IMR-90 (cell line): ENCODE results near the gene OR51E1. TPM values are rescaled to one million over a fixed set of nuclear protein-coding genes. Genes with fewer than 3 reads are reported as not detected.
A peak's percentile ranks its signal among the peaks of the same experiment; 100 is the strongest.

Experiments
- ATAC-seq: fragments of 200-7000 bp; cut with Tn5 transposase; 2 replicates; pipeline ENCODE4 v1.9.1; 2020; ENCODE audit warnings: low read depth, mild to moderate bottlenecking, moderate library complexity
- BruUV-seq: library from RNA; stranded (reverse); fragments of 400-500 nt; replicated peaks from 2 replicates; lab custom pipeline; 2021; lab: Mats Ljungman, UMichigan
- CTCF ChIA-PET: fragments of 300-600 bp; formaldehyde crosslinking; extraction: SDS; loops from one replicate; lab custom pipeline; 2021; ENCODE audit warnings: antibody characterized with exemption; lab: Yijun Ruan, JAX
- POLR2A ChIA-PET: fragments of 300-600 bp; sonication (Branson Sonifier 250); formaldehyde crosslinking; loops from one replicate; lab custom pipeline; 2022; ENCODE audit warnings: antibody characterized with exemption; ENCODE audit not compliant: unreplicated experiment; lab: Charles Lee
- DNase-seq: peaks from one replicate; pipeline ENCODE4 v3.0.0; 2013
- H2AFZ ChIP-seq: replicated peaks from 2 replicates; pipeline ENCODE3; 2013; ENCODE audit warnings: low read length, mild to moderate bottlenecking; ENCODE audit not compliant: poor library complexity
- H2AK5ac ChIP-seq: 2 replicates; pipeline ENCODE4 v1.6.1; 2013; ENCODE audit warnings: low read depth, low read length, inconsistent platforms
- H2AK9ac ChIP-seq: replicated peaks from 2 replicates; pipeline ENCODE3; 2013; ENCODE audit warnings: mild to moderate bottlenecking, low read depth, low read length, moderate library complexity; ENCODE audit not compliant: poor library complexity
- H2BK120ac ChIP-seq: 2 replicates; pipeline ENCODE4 v1.6.1; 2013; ENCODE audit warnings: low read depth, low read length, inconsistent platforms
- H2BK15ac ChIP-seq: 3 replicates; pipeline ENCODE4 v1.6.1; 2013; ENCODE audit warnings: low read depth, low read length, inconsistent platforms
- H2BK20ac ChIP-seq: 2 replicates; pipeline ENCODE4 v1.6.1; 2013; ENCODE audit warnings: low read depth, mild to moderate bottlenecking, inconsistent platforms, low read length, moderate library complexity
- H2BK5ac ChIP-seq: 2 replicates; pipeline ENCODE4 v1.6.1; 2013; ENCODE audit warnings: mild to moderate bottlenecking, low read depth, low read length, inconsistent platforms; ENCODE audit not compliant: poor library complexity, severe bottlenecking
- H3K14ac ChIP-seq: replicated peaks from 2 replicates; pipeline ENCODE4 v1.6.1; 2013; ENCODE audit warnings: low read depth, low read length, inconsistent platforms
- H3K18ac ChIP-seq: 2 replicates; pipeline ENCODE4 v1.6.1; 2013; ENCODE audit warnings: low read depth, low read length, control low read depth
- H3K23ac ChIP-seq: 2 replicates; pipeline ENCODE4 v1.6.1; 2013; ENCODE audit warnings: low read depth, low read length, inconsistent platforms
- H3K27ac ChIP-seq: 2 replicates; pipeline ENCODE4 v1.5.1; 2013; ENCODE audit warnings: mild to moderate bottlenecking, control low read depth, low read length; ENCODE audit not compliant: insufficient read depth
- H3K27me3 ChIP-seq: 2 replicates; pipeline ENCODE4 v1.6.1; 2013; ENCODE audit warnings: low read length; ENCODE audit not compliant: control insufficient read depth, insufficient read depth
- H3K36me3 ChIP-seq: 2 replicates; pipeline ENCODE4 v1.6.1; 2013; ENCODE audit warnings: low read length, mixed read lengths; ENCODE audit not compliant: control insufficient read depth, insufficient read depth
- H3K4ac ChIP-seq: 2 replicates; pipeline ENCODE4 v1.6.1; 2013; ENCODE audit warnings: low read depth, low read length, inconsistent platforms
- H3K4me1 ChIP-seq: 2 replicates; pipeline ENCODE4 v1.6.1; 2013; ENCODE audit warnings: low read length, mixed read lengths; ENCODE audit not compliant: control insufficient read depth, insufficient read depth
- H3K4me2 ChIP-seq: 2 replicates; pipeline ENCODE4 v1.6.1; 2013; ENCODE audit warnings: low read depth, mild to moderate bottlenecking, control low read depth, low read length, moderate library complexity
- H3K4me3 ChIP-seq: 2 replicates; pipeline ENCODE4 v1.5.1; 2013; ENCODE audit warnings: low read depth, mild to moderate bottlenecking, control low read depth, low read length, moderate library complexity; ENCODE audit not compliant: insufficient read depth
- H3K56ac ChIP-seq: 2 replicates; pipeline ENCODE4 v1.6.1; 2013; ENCODE audit warnings: low read length, inconsistent platforms; ENCODE audit not compliant: insufficient read depth; ENCODE audit errors: extremely low read depth
- H3K79me1 ChIP-seq, 2 experiments: 2 replicates each; pipeline ENCODE4 v1.6.1; 2013; ENCODE audit warnings: low read length in 2 of 2, inconsistent platforms in 1 of 2, low read depth in 1 of 2
- H3K9ac ChIP-seq: 2 replicates; pipeline ENCODE4 v1.6.1; 2013; ENCODE audit warnings: low read depth, low read length, control low read depth
- H3K9me1 ChIP-seq: 2 replicates; pipeline ENCODE4 v1.6.1; 2013; ENCODE audit warnings: low read length, inconsistent platforms; ENCODE audit not compliant: insufficient read depth
- H3K9me3 ChIP-seq: 2 replicates; pipeline ENCODE4 v1.6.1; 2013; ENCODE audit warnings: low read length; ENCODE audit not compliant: control insufficient read depth, insufficient read depth
- H4K20me1 ChIP-seq: 2 replicates; pipeline ENCODE4 v1.6.1; 2013; ENCODE audit warnings: low read length, inconsistent platforms; ENCODE audit not compliant: insufficient read depth
- H4K5ac ChIP-seq: 2 replicates; pipeline ENCODE4 v1.6.1; 2013; ENCODE audit warnings: mild to moderate bottlenecking, low read depth, low read length, control low read depth
- H4K8ac ChIP-seq, 2 experiments: 2 replicates each; pipeline ENCODE4 v1.6.1; 2013; ENCODE audit warnings: low read depth in 2 of 2, low read length in 2 of 2, control low read depth in 1 of 2, inconsistent platforms in 1 of 2
- H4K91ac ChIP-seq: 2 replicates; pipeline ENCODE4 v1.6.1; 2013; ENCODE audit warnings: low read depth, low read length, inconsistent platforms; ENCODE audit not compliant: insufficient read depth
- BHLHE40 ChIP-seq: fragments of 150-350 bp; IDR thresholded peaks from 2 replicates; pipeline ENCODE4 v1.6.1; 2016; ENCODE audit warnings: mild to moderate bottlenecking, low read depth, low read length
- CHD1 ChIP-seq: IDR thresholded peaks from 2 replicates; pipeline ENCODE4 v1.6.1; 2012; ENCODE audit warnings: low read depth, low read length, improper control_type of control experiment
- CTCF ChIP-seq: conservative IDR thresholded peaks from 2 replicates; pipeline ENCODE4 v1.5.1; 2012; ENCODE audit warnings: mild to moderate bottlenecking, low read depth, low read length, improper control_type of control experiment
- MAFK ChIP-seq: IDR thresholded peaks from 2 replicates; pipeline ENCODE4 v1.6.1; 2012; ENCODE audit warnings: low read depth, low read length, improper control_type of control experiment
- MXI1 ChIP-seq: IDR thresholded peaks from 2 replicates; pipeline ENCODE4 v1.6.1; 2012; ENCODE audit warnings: low read depth, mild to moderate bottlenecking, low read length, moderate library complexity, borderline replicate concordance
- NFE2L2 ChIP-seq: fragments of 150-350 bp; IDR thresholded peaks from 2 replicates; pipeline ENCODE4 v1.6.1; 2016; ENCODE audit warnings: low read depth, mild to moderate bottlenecking, low read length
- POLR2A ChIP-seq: IDR thresholded peaks from 2 replicates; pipeline ENCODE4 v1.6.1; 2012; ENCODE audit warnings: mild to moderate bottlenecking, low read depth, low read length
- RAD21 ChIP-seq: IDR thresholded peaks from 2 replicates; pipeline ENCODE4 v1.6.1; 2012; ENCODE audit warnings: low read length, improper control_type of control experiment
- RFX5 ChIP-seq: IDR thresholded peaks from 2 replicates; pipeline ENCODE4 v1.8.0; 2012; ENCODE audit warnings: low read depth, mild to moderate bottlenecking, low read length, moderate library complexity
- WGBS, 2 experiments: methylation state at CpG; one replicate each; pipeline versions ENCODE4 v1.1.5 to v1.1.7; 2013; ENCODE audit warnings: missing lambda C conversion rate in 2 of 2; ENCODE audit not compliant: insufficient read length in 1 of 2; ENCODE audit errors: extremely low coverage in 2 of 2; 5-methylcytosine and 5-hydroxymethylcytosine counted together
- dilution Hi-C: fragments of 300-500 bp; cut with HindIII; formaldehyde crosslinking; loops from one replicate; pipeline ENCODE4 v1.14.3; 2018; ENCODE audit warnings: low sequenced_read_pairs; ENCODE audit not compliant: unreplicated experiment
- in situ Hi-C: fragments of 300-500 bp; cut with MboI; formaldehyde crosslinking; loops from 3 replicates; pipeline ENCODE4 v1.14.3; 2019; ENCODE audit warnings: low sequenced_read_pairs, inconsistent platforms, mixed read lengths
- intact Hi-C: fragments of 100-400 bp; cut with micrococcal nuclease; formaldehyde crosslinking; loops from 2 replicates; pipeline ENCODE4 v1.10.0; 2022
- polyA plus RNA-seq, 3 experiments: library from polyadenylated mRNA; depleted of rRNA; stranded (reverse); fragments of >200 nt; gene quantifications; 2 replicates each; pipeline ENCODE4 v1.2.3, GENCODE V29; 2012; ENCODE audit warnings: low replicate concordance in 1 of 3
- total RNA-seq: library from RNA; depleted of rRNA; stranded (reverse); fragments of >200 nt; gene quantifications from 2 replicates; pipeline ENCODE4 v1.2.3, GENCODE V29; 2012
- TF ChIP-seq, protein P1 (sequence below): fragments of 150-350 bp; IDR thresholded peaks from 2 replicates; pipeline ENCODE4 v1.6.1; 2017; ENCODE audit warnings: mild to moderate bottlenecking, antibody characterized with exemption, low read length, low read depth

Gene OR51E1
- total and polyA plus RNA-seq, 2 of the 4 experiments (the other 2 are of a cell fraction) = 0.02 TPM; not detected in 1

DNA sequence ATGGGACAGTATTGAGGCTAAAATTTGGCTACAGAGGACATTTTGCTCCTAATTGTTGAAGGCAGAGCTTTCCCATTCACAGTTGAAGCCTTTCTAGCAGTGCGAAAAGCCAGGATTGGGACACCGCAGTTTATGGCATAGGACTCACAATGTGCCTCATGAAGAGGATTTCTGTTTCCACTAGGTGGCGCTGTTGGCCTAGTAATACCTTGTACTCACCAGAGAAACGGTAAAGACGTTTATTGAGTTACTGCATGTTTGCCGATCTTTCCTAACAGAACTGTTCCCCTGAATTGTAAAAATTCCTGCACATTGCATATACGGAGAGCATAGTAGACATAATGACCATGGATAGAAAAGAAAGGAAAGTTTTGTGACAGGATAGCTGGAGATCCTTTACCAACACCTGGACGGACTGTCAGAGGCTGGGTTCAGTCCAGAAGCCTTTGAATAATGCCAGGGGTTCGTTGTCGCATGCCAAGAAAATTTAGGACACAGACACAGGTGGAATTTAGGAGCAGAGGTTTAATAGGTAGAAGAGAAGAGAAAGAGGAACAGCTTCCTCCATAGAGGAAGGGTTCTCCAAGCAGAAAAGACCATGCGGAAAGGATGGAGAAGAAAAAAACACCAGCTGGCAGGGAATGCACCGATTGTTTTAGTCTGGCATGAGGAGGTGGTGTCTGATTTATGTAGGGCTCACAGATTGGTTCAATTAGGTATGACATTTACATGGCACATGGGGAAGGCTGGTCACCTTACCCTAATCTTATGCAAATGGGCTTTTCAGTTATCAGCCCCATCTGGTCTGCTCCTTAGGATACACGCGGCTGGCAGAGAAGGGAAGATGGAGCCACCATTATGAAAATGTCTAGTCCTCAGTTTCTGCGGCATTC is 17.3 kb upstream of the OR51E1 start (continued):
- peak; percentile 82 for TF ChIP-seq CTCF

- Histone ChIP-seq H3K27ac (no peak overlapping the region), H3K9me3 (no peaks in the 10 kb centered on the region), H2BK5ac (no peak overlapping the region), H4K20me1 (no peaks in the 10 kb centered on the region), H4K5ac (no peak overlapping the region), H3K56ac (no peak overlapping the region), H3K27me3 (peaks cover 2% of the 10 kb centered on the region; the same call in 1 of the 2 replicates), H2BK20ac (no peak overlapping the region), H3K4me1 (no peaks in the 10 kb centered on the region), H3K14ac (no peak overlapping the region), H2AFZ (no peak overlapping the region), H3K36me3 (no peaks in the 10 kb centered on the region), H3K4me2 (no peak overlapping the region), H2BK15ac (no peak overlapping the region), H4K8ac (no peak overlapping the region), H2AK5ac (no peak overlapping the region), H3K9ac (no peak overlapping the region), H3K4me3 (no peak overlapping the region), H3K9me1 (no peaks in the 10 kb centered on the region), H3K18ac (no peak overlapping the region), H3K79me1 (no peaks in the 10 kb centered on the region), H2BK120ac (no peak overlapping the region), H4K91ac (no peak overlapping the region), H3K4ac (no peak overlapping the region), H3K23ac (no peak overlapping the region), H2AK9ac (no peak overlapping the region)
- in situ Hi-C loops (loop anchor here (5.0 to 10.0 kb wide), 3 partner anchors 186 to 749 kb away; partner anchors contain the start of genes OR51F2, OR51L1 and OR51M1), intact Hi-C loops (loop anchor here (2.0 kb wide), 2 partner anchors 61 to 745 kb away; partner anchors contain the start of gene OR51E2), dilution Hi-C loops (no loop called here)
- ChIA-PET CTCF (interaction anchor here (0.9 to 2.2 kb wide), 14 partner anchors 9 to 736 kb away, joined by 3 to 14 read pairs (median 4); partner anchors contain the start of gene TRIM68), POLR2A (no interaction called here)
- DNase-seq (no peak), ATAC-seq (no peak)
- BruUV-seq = no TSS peak
- whole genome bisulfite sequencing, 2 experiments = 66% methylated on average over 2 of the region's 2 CpGs; no CpG with 5 or more reads in 1 of the 2 experiments
- TF ChIP-seq CTCF (no peak), RFX5 (no peak), POLR2A (no peak), RAD21 (no peak), MAFK (no peak), NFE2L2 (no peak), BHLHE40 (no peak), MXI1 (no peak), CHD1 (no peak)
- TF ChIP-seq, protein P1, sequence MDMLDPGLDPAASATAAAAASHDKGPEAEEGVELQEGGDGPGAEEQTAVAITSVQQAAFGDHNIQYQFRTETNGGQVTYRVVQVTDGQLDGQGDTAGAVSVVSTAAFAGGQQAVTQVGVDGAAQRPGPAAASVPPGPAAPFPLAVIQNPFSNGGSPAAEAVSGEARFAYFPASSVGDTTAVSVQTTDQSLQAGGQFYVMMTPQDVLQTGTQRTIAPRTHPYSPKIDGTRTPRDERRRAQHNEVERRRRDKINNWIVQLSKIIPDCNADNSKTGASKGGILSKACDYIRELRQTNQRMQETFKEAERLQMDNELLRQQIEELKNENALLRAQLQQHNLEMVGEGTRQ = no peak
Measured at GRCh38 chr11:4636136-4636535, 7.6 kb upstream of the OR51E1 start.
